K562 (cell line): Measurements from ENCODE around the gene DLX2. TPM values are rescaled to one million over a fixed set of nuclear protein-coding genes. Genes with fewer than 3 reads are reported as not detected.
A peak's percentile ranks its signal among the peaks of the same experiment; 100 is the strongest.

Experiments
- ETS1 ChIP-seq: conservative IDR thresholded peaks from 2 replicates; pipeline ENCODE4 v1.6.1; 2011; ENCODE audit warnings: low read depth, mild to moderate bottlenecking, low read length; ENCODE audit not compliant: control insufficient read depth
- MTA3 ChIP-seq: fragments of 450-650 bp; formaldehyde crosslinking; IDR thresholded peaks from 2 replicates; pipeline ENCODE4 v1.6.1; 2017; ENCODE audit warnings: mild to moderate bottlenecking, borderline replicate concordance
- NR2C2 ChIP-seq, 2 experiments: fragments of 200-800 bp in 1 of 2; sonication (Bioruptor generic) in 1 of 2; sonication (generic) in 1 of 2; formaldehyde crosslinking in 1 of 2; IDR thresholded peaks; 2 replicates each; pipeline versions ENCODE4 v1.6.1 to v1.8.0; 2016 to 2022; ENCODE audit warnings: mild to moderate bottlenecking in 1 of 2, missing compliant biosample characterization in 1 of 2, missing genetic modification characterization in 1 of 2, missing genetic modification reagents in 1 of 2
- PRPF4 ChIP-seq: fragments of 200-400 bp; formaldehyde crosslinking; IDR thresholded peaks from one replicate; pipeline ENCODE4 v1.6.1; 2017; ENCODE audit warnings: low read length, low read depth, mild to moderate bottlenecking; ENCODE audit not compliant: insufficient read depth, poor library complexity, severe bottlenecking
- RB1 ChIP-seq: fragments of 450-650 bp; IDR thresholded peaks from 2 replicates; pipeline ENCODE4 v1.6.1; 2017; ENCODE audit warnings: low read depth, mild to moderate bottlenecking
- SPI1 ChIP-seq: IDR thresholded peaks from 2 replicates; pipeline ENCODE4 v1.6.1; 2011; ENCODE audit warnings: low read depth, low read length, control low read depth, borderline replicate concordance
- TARDBP ChIP-seq: fragments of 450-650 bp; IDR thresholded peaks from 2 replicates; pipeline ENCODE4 v1.6.1; 2016
- ZBED1 ChIP-seq: IDR thresholded peaks from 2 replicates; pipeline ENCODE4 v1.6.1; 2014
- ZBTB17 ChIP-seq: fragments of 450-650 bp; formaldehyde crosslinking; IDR thresholded peaks from 2 replicates; pipeline ENCODE4 v1.4.0; 2020; ENCODE audit warnings: mild to moderate bottlenecking
- ZFP30 ChIP-seq: fragments of 250-450 bp; sonication (Bioruptor Pico); IDR thresholded peaks from 2 replicates; pipeline ENCODE4 v1.8.0; 2022; ENCODE audit warnings: moderate library complexity, mild to moderate bottlenecking, inconsistent platforms, borderline replicate concordance
- ZNF239 ChIP-seq: fragments of 250-450 bp; sonication (Bioruptor Pico); IDR thresholded peaks from 2 replicates; pipeline ENCODE4 v1.4.0; 2020; ENCODE audit warnings: mild to moderate bottlenecking
- ZNF24 ChIP-seq: fragments of 450-650 bp; IDR thresholded peaks from 2 replicates; pipeline ENCODE4 v1.6.1; 2016
- ZNF586 ChIP-seq: fragments of 450-650 bp; formaldehyde crosslinking; conservative IDR thresholded peaks from 2 replicates; pipeline ENCODE4 v1.4.0; 2020; ENCODE audit warnings: mild to moderate bottlenecking, moderate library complexity
- ZNF699 ChIP-seq: fragments of 250-450 bp; sonication (Bioruptor Pico); IDR thresholded peaks from 2 replicates; pipeline ENCODE4 v1.8.0; 2021; ENCODE audit warnings: mild to moderate bottlenecking, moderate library complexity; ENCODE audit not compliant: insufficient replicate concordance
- polyA plus RNA-seq, 8 experiments: library from polyadenylated mRNA; depleted of rRNA in 4 of 8; stranded (reverse) in 5 of 8; unstranded in 3 of 8; fragments of >200 nt; fragmentation: Nextera tagmentation in 2 of 8; fragmentation: Illumina TruSeq in 1 of 8; extraction: Ambion mirVana in 2 of 8; extraction: Trizol in 1 of 8; gene quantifications; 2 replicates each; pipeline versions ENCODE4 v1.2.1 to v1.2.3, GENCODE V29; 2011 to 2014; ENCODE audit warnings: inconsistent platforms in 1 of 8, missing spikeins in 1 of 8
- total RNA-seq, 7 experiments: library from RNA; depleted of rRNA in 6 of 7; stranded (reverse); fragments of >200 nt in 6 of 7; fragmentation: Illumina TruSeq in 2 of 7; extraction: Trizol in 2 of 7; gene quantifications; 2 replicates each; pipeline versions ENCODE4 v1.2.1 to v1.2.3, GENCODE V29; 2011 to 2021; ENCODE audit warnings: low replicate concordance in 1 of 7
- TF ChIP-seq, protein P1 (sequence below), 2 experiments: fragments of 450-650 bp; IDR thresholded peaks; 2 replicates each; pipeline ENCODE4 v1.6.1; 2016; ENCODE audit warnings: mild to moderate bottlenecking in 2 of 2, borderline replicate concordance in 1 of 2, low read depth in 1 of 2, moderate library complexity in 1 of 2
- TF ChIP-seq, protein P2 (sequence below), 2 experiments: fragments of 250-450 bp in 1 of 2; fragments of 450-650 bp in 1 of 2; sonication (Bioruptor Pico) in 1 of 2; IDR thresholded peaks; 2 replicates each; pipeline versions ENCODE4 v1.6.1 to v1.8.0; 2016 to 2021; ENCODE audit warnings: mild to moderate bottlenecking in 2 of 2, moderate library complexity in 2 of 2, missing compliant biosample characterization in 1 of 2, missing genetic modification characterization in 1 of 2

The DLX2 gene
- total and polyA plus RNA-seq, 9 of the 15 experiments (the other 6 are each of a cell fraction or from before 2014, with no cell fraction given) = 0.14 to 4.3 (median 0.86) TPM

DNA sequence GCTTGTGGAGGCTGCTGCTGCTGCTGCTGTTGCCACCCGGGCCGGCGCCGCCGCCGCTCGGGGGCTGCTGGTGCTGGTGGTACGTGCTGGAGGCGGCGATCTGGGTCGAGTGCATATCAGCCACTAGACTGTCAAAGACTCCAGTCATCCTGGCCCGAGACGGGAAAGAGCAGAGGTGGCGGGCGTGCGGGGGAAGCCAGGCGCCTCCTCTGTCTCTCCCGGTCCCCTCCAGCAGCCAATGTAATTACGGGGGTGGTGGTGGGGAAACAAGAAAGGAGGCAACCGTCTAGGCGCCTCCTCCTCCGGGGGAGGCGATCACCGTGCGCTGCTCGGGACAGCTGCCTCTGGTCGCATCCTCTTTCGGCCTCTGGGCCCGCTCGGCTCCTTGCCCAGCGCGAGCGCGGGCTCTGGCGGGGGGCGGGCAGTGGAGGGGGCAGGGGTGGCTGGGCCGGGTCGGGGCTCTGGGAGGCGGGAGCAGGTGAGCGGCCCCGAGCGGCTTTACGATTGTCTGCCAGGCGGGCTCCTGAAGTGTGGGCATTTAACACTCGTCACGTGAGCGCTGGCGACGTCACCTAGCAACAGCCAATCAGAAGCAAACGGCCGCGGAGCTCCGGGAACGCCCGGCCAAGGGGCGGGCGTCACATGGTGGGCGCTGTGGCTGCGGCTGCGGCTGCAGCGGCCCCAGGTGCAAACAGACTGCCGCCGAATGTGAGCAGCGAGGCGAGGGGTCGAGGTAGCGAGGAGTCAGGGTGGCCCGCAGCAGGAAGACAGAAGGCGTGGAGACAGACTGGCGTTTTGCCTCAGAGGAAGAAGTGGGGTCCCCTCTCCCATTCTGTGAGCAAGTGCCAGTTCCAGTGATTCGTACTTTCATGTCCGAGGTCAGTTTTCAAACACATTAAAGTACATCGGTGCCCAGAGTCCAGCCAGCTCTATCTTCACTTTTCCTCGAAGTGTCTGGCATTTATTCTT is at the start of gene DLX2 (continued):
- TF ChIP-seq, protein P1, sequence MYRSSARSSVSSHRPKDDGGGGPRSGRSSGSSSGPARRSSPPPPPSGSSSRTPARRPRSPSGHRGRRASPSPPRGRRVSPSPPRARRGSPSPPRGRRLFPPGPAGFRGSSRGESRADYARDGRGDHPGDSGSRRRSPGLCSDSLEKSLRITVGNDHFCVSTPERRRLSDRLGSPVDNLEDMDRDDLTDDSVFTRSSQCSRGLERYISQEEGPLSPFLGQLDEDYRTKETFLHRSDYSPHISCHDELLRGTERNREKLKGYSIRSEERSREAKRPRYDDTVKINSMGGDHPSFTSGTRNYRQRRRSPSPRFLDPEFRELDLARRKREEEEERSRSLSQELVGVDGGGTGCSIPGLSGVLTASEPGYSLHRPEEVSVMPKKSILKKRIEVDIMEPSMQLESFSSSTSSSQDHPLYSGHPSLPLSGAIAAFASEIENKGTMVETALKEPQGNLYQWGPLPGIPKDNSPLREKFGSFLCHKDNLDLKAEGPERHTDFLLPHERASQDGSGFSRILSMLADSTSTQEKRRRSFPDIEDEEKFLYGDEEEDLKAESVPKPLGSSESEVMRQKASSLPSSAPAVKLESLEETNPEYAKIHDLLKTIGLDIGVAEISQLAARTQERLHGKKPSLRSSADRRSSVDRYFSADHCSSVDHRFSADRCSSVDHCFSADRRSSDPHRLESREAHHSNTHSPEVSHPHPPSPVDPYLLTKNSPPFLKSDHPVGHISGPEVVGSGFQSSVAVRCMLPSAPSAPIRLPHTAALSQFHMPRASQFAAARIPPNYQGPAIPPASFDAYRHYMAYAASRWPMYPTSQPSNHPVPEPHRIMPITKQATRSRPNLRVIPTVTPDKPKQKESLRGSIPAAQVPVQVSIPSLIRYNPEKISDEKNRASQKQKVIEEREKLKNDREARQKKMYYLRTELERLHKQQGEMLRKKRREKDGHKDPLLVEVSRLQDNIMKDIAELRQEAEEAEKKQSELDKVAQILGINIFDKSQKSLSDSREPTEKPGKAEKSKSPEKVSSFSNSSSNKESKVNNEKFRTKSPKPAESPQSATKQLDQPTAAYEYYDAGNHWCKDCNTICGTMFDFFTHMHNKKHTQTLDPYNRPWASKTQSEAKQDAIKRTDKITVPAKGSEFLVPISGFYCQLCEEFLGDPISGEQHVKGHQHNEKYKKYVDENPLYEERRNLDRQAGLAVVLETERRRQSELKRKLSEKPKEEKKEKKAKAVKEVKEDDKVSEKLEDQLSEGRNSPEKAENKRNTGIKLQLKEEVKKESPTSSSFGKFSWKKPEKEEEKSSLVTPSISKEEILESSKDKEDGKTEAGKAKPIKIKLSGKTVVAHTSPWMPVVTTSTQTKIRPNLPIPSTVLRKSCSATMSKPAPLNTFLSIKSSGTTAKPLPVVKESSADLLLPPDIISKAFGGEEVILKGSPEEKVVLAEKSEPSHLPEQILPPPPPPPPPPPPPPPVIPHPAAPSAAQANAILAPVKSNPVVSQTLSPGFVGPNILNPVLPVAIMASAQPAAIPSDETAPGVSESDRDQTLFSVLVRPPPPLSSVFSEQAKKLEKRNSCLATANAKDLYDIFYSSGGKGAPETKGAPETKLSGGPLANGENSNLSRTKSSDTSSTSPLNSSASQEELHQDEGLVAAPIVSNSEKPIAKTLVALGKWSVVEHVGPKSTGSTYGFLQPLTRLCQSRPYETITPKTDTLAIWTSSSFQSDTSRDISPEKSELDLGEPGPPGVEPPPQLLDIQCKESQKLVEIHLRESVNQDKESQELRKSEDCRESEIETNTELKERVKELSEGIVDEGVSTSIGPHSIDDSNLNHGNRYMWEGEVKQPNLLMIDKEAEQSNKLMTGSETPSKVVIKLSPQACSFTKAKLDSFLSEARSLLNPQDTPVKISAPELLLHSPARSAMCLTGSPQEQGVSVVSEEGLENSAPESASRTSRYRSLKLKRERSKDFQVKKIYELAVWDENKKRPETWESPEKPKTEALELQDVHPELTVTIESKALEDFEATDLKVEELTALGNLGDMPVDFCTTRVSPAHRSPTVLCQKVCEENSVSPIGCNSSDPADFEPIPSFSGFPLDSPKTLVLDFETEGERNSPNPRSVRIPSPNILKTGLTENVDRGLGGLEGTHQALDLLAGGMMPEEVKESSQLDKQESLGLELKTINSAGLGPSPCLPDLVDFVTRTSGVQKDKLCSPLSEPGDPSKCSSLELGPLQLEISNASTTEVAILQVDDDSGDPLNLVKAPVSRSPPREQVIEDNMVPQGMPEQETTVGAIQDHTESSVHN (IDR thresholded peaks at IDR 0.05; ENCODE audit: borderline replicate concordance in 1 of 2, low read depth in 1 of 2) = no peak
- no peak for TF ChIP-seq ZNF586 (CRISPR knock-in tag)
- TF ChIP-seq TARDBP = no peak
- TF ChIP-seq RB1 = peak; percentile 42
- no peak for TF ChIP-seq ZBED1
- 0 out of 2 replicates have a peak, but pooled peaks have one; percentile 18 for TF ChIP-seq ZBTB17 (CRISPR knock-in tag)
- TF ChIP-seq ZNF699 = no peak
- no peak for TF ChIP-seq SPI1
- TF ChIP-seq, protein P2, sequence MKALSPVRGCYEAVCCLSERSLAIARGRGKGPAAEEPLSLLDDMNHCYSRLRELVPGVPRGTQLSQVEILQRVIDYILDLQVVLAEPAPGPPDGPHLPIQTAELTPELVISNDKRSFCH (CRISPR knock-in tag; IDR thresholded peaks at IDR 0.05) = no peak
- TF ChIP-seq, protein P2 (tag; IDR thresholded peaks at IDR 0.05) = no peak
- TF ChIP-seq PRPF4 = no peak
- no peak for TF ChIP-seq ZNF239
- no peak; the same call in none of the 2 replicates for TF ChIP-seq ETS1
- no peak for TF ChIP-seq ZFP30 (CRISPR knock-in tag)
- TF ChIP-seq NR2C2 (CRISPR knock-in tag; IDR thresholded peaks at IDR 0.05) = no peak
- TF ChIP-seq NR2C2 (tag; IDR thresholded peaks at IDR 0.05) = no peak; the same call in 1 of the 2 replicates
- no peak for TF ChIP-seq ZNF24
- TF ChIP-seq MTA3 = peak; percentile 73; the same call in 1 of the 2 replicates
